HL-60 (cell line): ENCODE measurements around the gene LIPC.

ENCODE experiments used
- DNase-seq, 2 experiments: peaks; one replicate each; pipeline ENCODE4 v3.0.0-alpha.2; 2010 to 2020; ENCODE audit warnings: low read depth in 1 of 2, low spot score in 1 of 2
- H3K27ac ChIP-seq: fragments of 250-450 bp; sonication (Bioruptor Pico); replicated peaks from 2 replicates; pipeline ENCODE4 v1.5.1; 2020; ENCODE audit warnings: mild to moderate bottlenecking, moderate library complexity
- H3K27me3 ChIP-seq: fragments of 250-450 bp; sonication (Bioruptor Pico); 2 replicates; pipeline ENCODE4 v1.5.1; 2021; ENCODE audit warnings: mild to moderate bottlenecking, moderate library complexity; ENCODE audit not compliant: insufficient read depth, poor library complexity, severe bottlenecking
- H3K4me3 ChIP-seq: replicated peaks from 2 replicates; pipeline ENCODE4 v1.5.1; 2011; ENCODE audit warnings: mild to moderate bottlenecking, control low read depth, low read length; ENCODE audit not compliant: insufficient read depth
- GABPA ChIP-seq: IDR thresholded peaks from 2 replicates; pipeline ENCODE4 v1.6.1; 2012; ENCODE audit warnings: low read depth
- POLR2AphosphoS5 ChIP-seq: IDR thresholded peaks from 2 replicates; pipeline ENCODE4 v1.6.1; 2012; ENCODE audit warnings: low read depth
- REST ChIP-seq: IDR thresholded peaks from 2 replicates; pipeline ENCODE4 v1.6.1; 2012; ENCODE audit warnings: low read depth; ENCODE audit not compliant: insufficient replicate concordance
- SPI1 ChIP-seq: IDR thresholded peaks from 2 replicates; pipeline ENCODE4 v1.6.1; 2012; ENCODE audit warnings: low read depth, mild to moderate bottlenecking, borderline replicate concordance
- TF ChIP-seq, protein P1 (sequence below): IDR thresholded peaks from one replicate; pipeline ENCODE4 v1.5.1; 2011; ENCODE audit warnings: low read length, control low read depth, inconsistent platforms; ENCODE audit not compliant: insufficient read depth

LIPC gene

GRCh38 chr15:58552505-58553364 lies 120.9 kb downstream of the LIPC start:
- no peaks in the 10 kb centered on the region for H3K27me3 ChIP-seq
- H3K4me3 ChIP-seq = no peak overlapping the region
- H3K27ac ChIP-seq = no peak overlapping the region
- DNase-seq = no peak
- TF ChIP-seq GABPA = no peak
- no peak for TF ChIP-seq SPI1
- TF ChIP-seq, protein P1, sequence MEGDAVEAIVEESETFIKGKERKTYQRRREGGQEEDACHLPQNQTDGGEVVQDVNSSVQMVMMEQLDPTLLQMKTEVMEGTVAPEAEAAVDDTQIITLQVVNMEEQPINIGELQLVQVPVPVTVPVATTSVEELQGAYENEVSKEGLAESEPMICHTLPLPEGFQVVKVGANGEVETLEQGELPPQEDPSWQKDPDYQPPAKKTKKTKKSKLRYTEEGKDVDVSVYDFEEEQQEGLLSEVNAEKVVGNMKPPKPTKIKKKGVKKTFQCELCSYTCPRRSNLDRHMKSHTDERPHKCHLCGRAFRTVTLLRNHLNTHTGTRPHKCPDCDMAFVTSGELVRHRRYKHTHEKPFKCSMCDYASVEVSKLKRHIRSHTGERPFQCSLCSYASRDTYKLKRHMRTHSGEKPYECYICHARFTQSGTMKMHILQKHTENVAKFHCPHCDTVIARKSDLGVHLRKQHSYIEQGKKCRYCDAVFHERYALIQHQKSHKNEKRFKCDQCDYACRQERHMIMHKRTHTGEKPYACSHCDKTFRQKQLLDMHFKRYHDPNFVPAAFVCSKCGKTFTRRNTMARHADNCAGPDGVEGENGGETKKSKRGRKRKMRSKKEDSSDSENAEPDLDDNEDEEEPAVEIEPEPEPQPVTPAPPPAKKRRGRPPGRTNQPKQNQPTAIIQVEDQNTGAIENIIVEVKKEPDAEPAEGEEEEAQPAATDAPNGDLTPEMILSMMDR = no peak
- no peak for TF ChIP-seq REST
- TF ChIP-seq POLR2AphosphoS5 = no peak

DNA sequence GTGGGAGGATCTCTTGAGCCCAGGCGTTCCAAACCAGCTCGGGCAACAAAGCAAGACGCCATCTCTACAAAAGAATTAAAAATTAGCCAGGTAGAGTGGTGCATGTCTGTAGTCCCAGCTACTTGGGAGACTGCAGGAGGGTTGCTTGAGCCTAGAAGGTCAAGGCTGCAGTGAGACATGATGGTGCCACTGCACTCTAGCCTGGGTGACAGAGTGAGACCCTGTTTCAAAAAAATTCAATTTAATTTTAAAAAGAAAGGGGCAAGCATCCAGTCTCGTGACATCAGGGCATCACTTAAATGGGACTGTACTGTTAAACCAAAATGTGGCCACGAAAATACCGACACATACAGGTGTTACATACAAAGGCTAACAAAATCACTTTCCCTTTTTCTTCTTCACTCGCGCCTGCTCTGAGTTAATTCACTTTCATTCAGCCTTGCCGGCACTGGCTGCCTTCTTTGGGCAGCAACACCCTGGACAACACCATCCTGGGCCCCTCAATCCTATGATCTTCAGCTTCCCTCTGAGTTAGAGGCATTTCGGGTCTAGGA lies 121.7 kb downstream of the LIPC start:
- no peak overlapping the region for H3K27ac ChIP-seq
- no peak overlapping the region for H3K4me3 ChIP-seq
- H3K27me3 ChIP-seq = no peaks in the 10 kb centered on the region
- TF ChIP-seq, protein P1 = no peak
- no peak for TF ChIP-seq SPI1
- TF ChIP-seq REST = no peak
- no peak for TF ChIP-seq GABPA
- TF ChIP-seq POLR2AphosphoS5 = no peak
- no peak for DNase-seq

- no peak for DNase-seq
- TF ChIP-seq REST (no peak), POLR2AphosphoS5 (no peak), SPI1 (no peak), GABPA (no peak)
- TF ChIP-seq, protein P1 = no peak
- H3K27ac ChIP-seq = no peak overlapping the region
- no peak overlapping the region for H3K4me3 ChIP-seq
- H3K27me3 ChIP-seq = no peaks in the 10 kb centered on the region
These were observed 123.0 kb downstream of the LIPC start for GRCh38 chr15:58554758-58555157.
